AG10803 (cell line): ENCODE results near the gene XK.

Source experiments
- DNase-seq: peaks from one replicate; pipeline ENCODE4 v3.0.0; 2010; ENCODE audit warnings: low read depth
- H3K4me3 ChIP-seq: 2 replicates; pipeline ENCODE4 v1.5.1; 2011; ENCODE audit warnings: mild to moderate bottlenecking, low read length, control low read depth
- CTCF ChIP-seq: conservative IDR thresholded peaks from 2 replicates; pipeline ENCODE4 v1.5.1; 2011; ENCODE audit warnings: mild to moderate bottlenecking, low read length, control low read depth, inconsistent platforms

Gene XK

DNA sequence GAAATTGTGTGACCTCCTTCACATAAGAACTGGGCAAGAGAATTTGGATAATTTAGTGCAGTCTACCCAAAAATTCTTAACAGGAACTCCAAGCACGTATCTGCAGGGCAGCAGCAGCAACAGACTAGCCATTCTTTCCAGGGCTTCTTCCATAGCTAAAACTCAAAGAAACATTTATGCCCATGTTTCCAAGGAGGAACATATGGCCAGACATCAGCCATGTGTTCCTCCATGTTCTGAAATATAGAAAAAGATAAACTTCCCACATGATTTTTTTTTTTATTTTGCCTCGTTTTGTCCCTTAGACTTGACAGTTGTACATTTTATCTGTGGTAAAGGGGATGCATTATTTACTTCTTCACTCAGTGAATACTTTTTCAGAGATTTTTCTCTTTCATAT lies 66.7 kb downstream of the XK start:
- TF ChIP-seq CTCF = no peak
- no peak overlapping the region for H3K4me3 ChIP-seq
- no peak for DNase-seq

DNA sequence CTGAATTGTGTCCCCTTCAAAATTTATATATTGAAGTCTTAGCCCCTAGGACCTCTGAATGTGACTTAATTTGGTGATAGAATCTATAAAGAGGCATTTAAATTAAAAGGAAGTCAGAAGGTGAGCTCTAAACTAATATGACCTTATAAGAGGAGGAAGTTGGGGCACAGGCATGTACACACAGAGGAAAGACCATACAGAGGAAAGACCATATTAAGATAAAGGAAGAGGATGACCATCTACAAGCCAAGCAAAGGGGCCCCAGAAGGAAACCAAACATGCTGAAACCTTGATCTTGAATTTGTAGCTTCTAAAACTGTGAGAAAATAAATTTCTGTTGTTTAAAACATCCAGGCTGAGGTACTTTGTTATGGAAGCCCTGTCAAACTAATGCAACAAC lies 67.3 kb downstream of the XK start:
- H3K4me3 ChIP-seq = no peak overlapping the region
- TF ChIP-seq CTCF = no peak
- DNase-seq = no peak

DNA sequence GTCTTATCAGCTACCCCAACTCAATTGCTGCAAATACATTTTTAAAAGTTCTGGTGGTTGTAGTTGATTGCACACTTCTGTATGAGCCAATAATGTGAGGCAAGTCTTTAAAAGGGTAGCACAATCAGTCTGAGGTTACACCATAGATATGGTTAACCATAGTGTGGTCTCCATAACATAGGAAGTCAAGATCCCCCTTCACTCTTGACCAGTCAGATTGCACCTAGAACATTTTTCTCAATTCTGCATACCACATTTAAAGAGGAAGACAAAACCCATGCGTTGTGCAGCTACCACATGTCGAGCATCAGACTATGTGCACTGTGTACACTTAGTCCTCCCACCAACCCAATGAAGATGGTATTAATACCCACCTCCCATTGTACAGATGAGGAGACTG lies 67.8 kb downstream of the XK start:
- no peak for TF ChIP-seq CTCF
- DNase-seq = no peak
- H3K4me3 ChIP-seq = no peak overlapping the region

DNA sequence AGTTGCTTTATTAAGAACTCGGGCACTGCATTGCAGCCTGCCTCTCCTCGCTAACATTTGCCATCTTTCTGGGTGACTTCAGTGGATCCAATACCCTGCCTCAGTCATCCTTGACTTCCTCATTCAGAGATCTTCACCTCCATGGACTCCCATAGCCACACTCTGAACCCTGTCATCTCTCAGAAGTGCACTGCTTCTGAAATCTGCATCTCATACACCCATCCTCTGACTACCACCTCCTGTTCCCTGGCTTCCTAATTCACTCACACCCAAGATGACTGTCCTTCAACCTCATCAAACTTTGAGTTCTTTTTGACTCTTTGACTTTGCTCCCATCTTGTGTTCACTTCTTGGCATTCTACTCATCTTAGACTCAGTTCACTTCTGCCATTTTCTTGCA lies 68.9 kb downstream of the XK start:
- no peak for TF ChIP-seq CTCF
- no peak for DNase-seq
- H3K4me3 ChIP-seq = no peak overlapping the region

DNA sequence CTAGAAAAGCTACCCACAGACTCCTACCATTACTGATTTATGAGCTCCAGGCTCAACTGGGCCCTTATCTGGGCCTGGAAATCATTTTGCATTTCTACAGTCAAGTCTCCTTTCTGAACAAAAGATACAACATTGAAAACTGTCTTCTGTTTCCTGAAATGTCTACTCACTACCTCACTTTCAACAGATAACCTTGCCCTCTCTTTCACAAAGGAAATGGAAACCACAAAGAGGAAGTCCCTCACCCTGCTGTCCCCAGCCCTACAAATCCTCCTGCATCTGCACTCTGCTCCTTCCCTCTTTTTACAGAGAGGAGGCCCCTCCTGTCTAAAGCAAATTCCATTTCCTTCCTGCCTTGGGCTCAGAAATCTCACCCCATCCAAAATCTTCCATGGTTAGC lies 69.4 kb downstream of the XK start:
- TF ChIP-seq CTCF = no peak
- H3K4me3 ChIP-seq = no peak overlapping the region
- no peak for DNase-seq

DNA sequence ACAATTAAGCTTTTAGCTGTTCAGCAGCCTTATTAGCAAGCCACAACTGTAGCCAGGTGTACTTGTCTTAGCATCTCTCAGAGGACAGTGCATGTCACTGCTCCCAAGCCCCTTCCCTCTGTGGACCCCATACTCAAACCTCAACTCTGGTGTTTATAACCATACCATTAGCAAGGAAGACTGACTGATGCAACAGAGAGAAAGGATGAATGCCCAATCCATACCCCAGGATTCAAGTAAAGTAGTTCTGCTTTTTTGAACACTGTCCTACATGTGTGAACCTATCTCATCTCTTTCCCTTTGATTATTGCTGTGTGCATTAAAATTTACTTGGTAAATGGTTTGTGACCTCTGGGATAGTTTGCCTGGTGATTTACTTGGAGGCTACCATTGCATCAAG lies 71.5 kb downstream of the XK start:
- no peak for DNase-seq
- H3K4me3 ChIP-seq = no peak overlapping the region
- TF ChIP-seq CTCF = no peak

DNA sequence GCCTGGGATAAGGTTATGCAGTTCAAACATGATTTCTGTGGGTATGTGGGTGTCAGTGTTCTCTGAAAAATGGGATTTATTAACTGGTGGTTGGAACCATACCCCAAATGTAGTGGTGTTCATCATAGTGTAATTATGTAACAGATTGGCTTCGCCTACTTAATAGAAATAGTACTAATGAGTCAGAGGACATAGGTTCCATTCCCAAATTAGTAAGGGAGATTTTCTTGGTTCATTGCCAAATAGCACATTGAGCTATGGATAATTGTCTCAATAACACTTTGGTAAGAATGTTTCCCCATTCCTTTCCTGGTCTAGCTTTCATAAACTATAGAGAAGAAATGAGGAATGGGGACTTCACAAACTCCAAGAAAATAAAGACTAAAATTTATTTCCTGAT lies 73.8 kb downstream of the XK start:
- H3K4me3 ChIP-seq = no peak overlapping the region
- DNase-seq = no peak
- no peak for TF ChIP-seq CTCF
